ENCODE results near the gene PROX1.

The PROX1 gene

GRCh38 chr1:214044438-214045214 is 56.9 kb downstream of the PROX1 start (continued):
- TF ChIP-seq CSRNP3 (CRISPR knock-in tag; IDR thresholded peaks at IDR 0.05) = no peak
- TF ChIP-seq ARNTL (CRISPR knock-in tag; IDR thresholded peaks at IDR 0.05; ENCODE audit: borderline replicate concordance, low read depth) = no peak
- no peak for TF ChIP-seq POU6F1 (CRISPR knock-in tag; IDR thresholded peaks at IDR 0.05; ENCODE audit: borderline replicate concordance, low read depth)
- TF ChIP-seq TOX (CRISPR knock-in tag; IDR thresholded peaks at IDR 0.05; ENCODE audit: borderline replicate concordance) = no peak

GRCh38 chr1:214050513-214051401 is 63.0 kb downstream of the PROX1 start:
- ATAC-seq = no peak
- TF ChIP-seq ZC3H10 (CRISPR knock-in tag; IDR thresholded peaks at IDR 0.05) = no peak
- TF ChIP-seq BACH2 (CRISPR knock-in tag; IDR thresholded peaks at IDR 0.05; ENCODE audit: borderline replicate concordance) = no peak
- no peak for TF ChIP-seq CSRNP3 (CRISPR knock-in tag; IDR thresholded peaks at IDR 0.05)
- no peak for TF ChIP-seq ZFP3 (CRISPR knock-in tag; IDR thresholded peaks at IDR 0.05)
- no peak for TF ChIP-seq RARB (CRISPR knock-in tag; IDR thresholded peaks at IDR 0.05)
- TF ChIP-seq TCF4 (CRISPR knock-in tag; IDR thresholded peaks at IDR 0.05; ENCODE audit: borderline replicate concordance) = no peak
- TF ChIP-seq CSDC2 (CRISPR knock-in tag; IDR thresholded peaks at IDR 0.05) = no peak
- TF ChIP-seq CREB5 (CRISPR knock-in tag; IDR thresholded peaks at IDR 0.05; ENCODE audit: low read depth) = no peak
- no peak for TF ChIP-seq OSR1 (CRISPR knock-in tag; IDR thresholded peaks at IDR 0.05)
- no peak for TF ChIP-seq SNAI2 (CRISPR knock-in tag; IDR thresholded peaks at IDR 0.05)
- no peak for TF ChIP-seq PPARA (CRISPR knock-in tag; IDR thresholded peaks at IDR 0.05; ENCODE audit: borderline replicate concordance)
- no peak for TF ChIP-seq TSHZ2 (CRISPR knock-in tag; IDR thresholded peaks at IDR 0.05)
- no peak for TF ChIP-seq ZNF565 (CRISPR knock-in tag; conservative IDR thresholded peaks at IDR 0.05; ENCODE audit: low read depth)
- no peak for TF ChIP-seq TOX (CRISPR knock-in tag; IDR thresholded peaks at IDR 0.05; ENCODE audit: borderline replicate concordance)
- no peak for TF ChIP-seq ARNTL (CRISPR knock-in tag; IDR thresholded peaks at IDR 0.05; ENCODE audit: borderline replicate concordance, low read depth)
- no peak for TF ChIP-seq POU6F1 (CRISPR knock-in tag; IDR thresholded peaks at IDR 0.05; ENCODE audit: borderline replicate concordance, low read depth)
- no peak for TF ChIP-seq ISL1 (CRISPR knock-in tag; IDR thresholded peaks at IDR 0.05)
- no peak for TF ChIP-seq ZNF70 (CRISPR knock-in tag; IDR thresholded peaks at IDR 0.05)
